Fibroblast of lung (primary cell): Measurements from ENCODE around the gene TGIF1.

Experiments
- CTCF ChIP-seq, 2 donors: IDR thresholded peaks in 1 of 2; conservative IDR thresholded peaks in 1 of 2; 1 replicate in 1 of 2; 2 replicates in 1 of 2; pipeline ENCODE4 v1.5.1; 2011 to 2012; ENCODE audit warnings: low read length in 2 of 2, control low read depth in 1 of 2, inconsistent platforms in 1 of 2, low read depth in 1 of 2, mild to moderate bottlenecking in 1 of 2
- EZH2 ChIP-seq: IDR thresholded peaks from 2 replicates; pipeline ENCODE4 v1.5.1; 2012; ENCODE audit warnings: low read length, control low read depth, mild to moderate bottlenecking; ENCODE audit errors: missing control alignments

DNA sequence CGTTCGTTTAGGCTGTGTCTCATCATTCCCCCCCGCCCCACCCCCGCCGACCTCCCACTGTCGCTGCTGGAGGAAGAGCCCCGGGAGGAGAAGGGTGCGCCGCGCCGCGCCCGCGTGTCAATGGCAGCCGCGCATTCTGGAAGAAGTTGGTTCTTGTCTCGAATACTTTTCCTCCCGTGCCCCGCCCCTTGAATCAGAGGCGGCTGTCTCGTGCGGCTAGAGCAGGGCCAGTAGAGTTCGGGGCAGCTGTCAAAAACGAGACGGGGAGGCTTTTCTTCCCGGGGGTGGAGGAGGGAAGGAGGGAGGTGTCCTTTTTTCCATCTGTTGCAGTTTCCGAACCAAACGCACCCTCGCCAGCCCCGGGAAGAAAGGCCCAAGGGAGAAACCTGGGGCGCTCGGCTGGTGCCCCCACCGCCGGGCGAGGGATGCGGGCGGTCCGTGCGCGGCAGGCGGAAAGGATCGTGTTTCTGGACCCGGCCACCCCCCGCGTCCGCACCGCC is 410 bp upstream of the TGIF1 start:
- TF ChIP-seq CTCF (conservative IDR thresholded peaks at IDR 0.05 in 1 of 2, IDR thresholded peaks at IDR 0.05 in 1 of 2; ENCODE audit: low read depth in 1 of 2, low read length in 2 of 2) (no peak), EZH2 (no peak)
